ENCODE data around the gene NTSR2.

DNA sequence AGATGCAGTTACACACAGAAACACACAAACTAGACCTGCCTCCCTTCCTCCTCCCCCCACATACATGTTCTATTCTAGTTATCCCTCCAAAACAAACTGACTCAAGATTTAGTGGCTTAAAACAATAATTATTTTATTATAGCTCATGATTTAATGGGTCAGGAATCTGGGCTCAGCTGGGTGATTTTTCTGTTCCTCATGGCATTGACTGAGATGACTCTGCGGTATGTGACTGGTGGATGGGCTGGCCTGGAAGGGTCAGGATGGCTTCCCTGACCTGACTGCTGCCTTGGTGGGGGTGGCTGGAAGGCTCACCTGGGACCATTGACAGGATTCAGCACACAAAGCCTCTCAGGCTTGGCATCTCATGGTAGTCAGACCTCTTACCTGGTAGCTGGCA lies 33.7 kb upstream of the NTSR2 start:
- TF ChIP-seq, protein P1, sequence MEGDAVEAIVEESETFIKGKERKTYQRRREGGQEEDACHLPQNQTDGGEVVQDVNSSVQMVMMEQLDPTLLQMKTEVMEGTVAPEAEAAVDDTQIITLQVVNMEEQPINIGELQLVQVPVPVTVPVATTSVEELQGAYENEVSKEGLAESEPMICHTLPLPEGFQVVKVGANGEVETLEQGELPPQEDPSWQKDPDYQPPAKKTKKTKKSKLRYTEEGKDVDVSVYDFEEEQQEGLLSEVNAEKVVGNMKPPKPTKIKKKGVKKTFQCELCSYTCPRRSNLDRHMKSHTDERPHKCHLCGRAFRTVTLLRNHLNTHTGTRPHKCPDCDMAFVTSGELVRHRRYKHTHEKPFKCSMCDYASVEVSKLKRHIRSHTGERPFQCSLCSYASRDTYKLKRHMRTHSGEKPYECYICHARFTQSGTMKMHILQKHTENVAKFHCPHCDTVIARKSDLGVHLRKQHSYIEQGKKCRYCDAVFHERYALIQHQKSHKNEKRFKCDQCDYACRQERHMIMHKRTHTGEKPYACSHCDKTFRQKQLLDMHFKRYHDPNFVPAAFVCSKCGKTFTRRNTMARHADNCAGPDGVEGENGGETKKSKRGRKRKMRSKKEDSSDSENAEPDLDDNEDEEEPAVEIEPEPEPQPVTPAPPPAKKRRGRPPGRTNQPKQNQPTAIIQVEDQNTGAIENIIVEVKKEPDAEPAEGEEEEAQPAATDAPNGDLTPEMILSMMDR (IDR thresholded peaks at IDR 0.05; ENCODE audit: low read length): no peak
- TF ChIP-seq EZH2 (IDR thresholded peaks at IDR 0.05; ENCODE audit: borderline replicate concordance, low read length): no peak

All from OCI-LY1 (cell line).